GM21447 (cell line): ENCODE data around the gene ARHGAP36.

Experiments used
- ATAC-seq: cut with Tn5 transposase; IDR thresholded peaks from one replicate; pipeline ENCODE4 v1.9.1; 2021; ENCODE audit not compliant: unreplicated experiment

The ARHGAP36 gene, protein sequence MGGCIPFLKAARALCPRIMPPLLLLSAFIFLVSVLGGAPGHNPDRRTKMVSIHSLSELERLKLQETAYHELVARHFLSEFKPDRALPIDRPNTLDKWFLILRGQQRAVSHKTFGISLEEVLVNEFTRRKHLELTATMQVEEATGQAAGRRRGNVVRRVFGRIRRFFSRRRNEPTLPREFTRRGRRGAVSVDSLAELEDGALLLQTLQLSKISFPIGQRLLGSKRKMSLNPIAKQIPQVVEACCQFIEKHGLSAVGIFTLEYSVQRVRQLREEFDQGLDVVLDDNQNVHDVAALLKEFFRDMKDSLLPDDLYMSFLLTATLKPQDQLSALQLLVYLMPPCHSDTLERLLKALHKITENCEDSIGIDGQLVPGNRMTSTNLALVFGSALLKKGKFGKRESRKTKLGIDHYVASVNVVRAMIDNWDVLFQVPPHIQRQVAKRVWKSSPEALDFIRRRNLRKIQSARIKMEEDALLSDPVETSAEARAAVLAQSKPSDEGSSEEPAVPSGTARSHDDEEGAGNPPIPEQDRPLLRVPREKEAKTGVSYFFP

DNA sequence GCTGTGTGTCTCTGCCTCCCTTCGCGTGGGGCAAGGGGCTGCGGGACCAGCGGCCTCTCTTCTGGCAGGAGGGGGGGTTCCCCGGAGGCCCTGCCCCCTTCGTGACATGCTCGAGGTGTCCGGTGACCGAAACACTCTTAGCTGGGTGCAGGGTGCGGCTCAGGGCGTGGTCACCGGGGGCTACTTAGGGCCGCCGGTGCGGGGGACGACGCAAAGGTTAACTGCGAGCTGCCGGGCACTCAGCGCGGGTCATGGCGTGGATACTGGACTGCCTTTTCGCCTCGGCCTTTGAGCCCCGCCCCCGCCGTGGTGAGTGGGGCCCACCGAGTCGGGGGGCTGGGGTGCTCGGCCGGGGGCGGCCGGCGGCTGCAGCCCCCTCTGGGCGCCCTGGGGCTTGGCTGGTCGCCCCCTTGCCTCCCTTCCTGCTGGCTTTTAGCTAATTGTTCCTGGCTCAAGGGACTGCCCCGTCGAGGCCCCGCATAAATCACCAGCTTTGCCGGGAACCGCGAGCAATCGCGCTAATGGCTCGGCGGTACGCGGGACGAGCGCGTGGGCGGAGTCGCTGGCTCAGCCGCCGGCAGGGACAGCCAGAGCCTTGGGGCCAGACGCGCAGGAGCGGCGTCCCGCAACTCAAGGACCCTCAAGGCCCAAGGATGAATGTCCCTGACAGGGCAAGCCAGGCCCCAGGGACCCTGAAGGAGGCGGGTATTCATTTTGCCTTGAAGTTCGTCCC is at the start of gene ARHGAP36:
TSS of gene ARHGAP36 (plus strand) at position 211 of the 733 bp plus-strand sequence. CDS start 23,320 bp downstream, outside the sequence.
- no peak for ATAC-seq

GRCh38 chrX:131010186-131010585 is 48.0 kb upstream of the ARHGAP36 start:
- no peak for ATAC-seq

DNA sequence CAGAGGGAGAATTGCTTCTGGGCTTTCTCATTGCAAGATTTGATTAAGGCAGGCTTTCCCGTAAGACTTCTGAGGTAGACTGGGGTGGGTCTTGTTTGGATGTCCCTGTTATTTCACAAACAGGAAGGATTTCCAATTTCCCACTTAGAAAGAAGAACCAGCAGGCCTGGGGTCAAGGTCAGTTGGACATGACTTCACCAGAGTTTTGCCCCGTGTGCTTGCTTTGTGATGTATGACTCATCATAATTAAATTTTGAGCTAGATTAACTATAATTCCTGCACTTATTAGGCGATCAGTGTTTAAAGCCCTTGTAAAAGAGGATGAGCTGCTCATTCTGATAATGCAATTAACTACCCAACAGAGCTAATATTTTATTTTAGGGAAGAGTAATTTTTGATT is 32.8 kb upstream of the ARHGAP36 start:
- ATAC-seq = no peak

DNA sequence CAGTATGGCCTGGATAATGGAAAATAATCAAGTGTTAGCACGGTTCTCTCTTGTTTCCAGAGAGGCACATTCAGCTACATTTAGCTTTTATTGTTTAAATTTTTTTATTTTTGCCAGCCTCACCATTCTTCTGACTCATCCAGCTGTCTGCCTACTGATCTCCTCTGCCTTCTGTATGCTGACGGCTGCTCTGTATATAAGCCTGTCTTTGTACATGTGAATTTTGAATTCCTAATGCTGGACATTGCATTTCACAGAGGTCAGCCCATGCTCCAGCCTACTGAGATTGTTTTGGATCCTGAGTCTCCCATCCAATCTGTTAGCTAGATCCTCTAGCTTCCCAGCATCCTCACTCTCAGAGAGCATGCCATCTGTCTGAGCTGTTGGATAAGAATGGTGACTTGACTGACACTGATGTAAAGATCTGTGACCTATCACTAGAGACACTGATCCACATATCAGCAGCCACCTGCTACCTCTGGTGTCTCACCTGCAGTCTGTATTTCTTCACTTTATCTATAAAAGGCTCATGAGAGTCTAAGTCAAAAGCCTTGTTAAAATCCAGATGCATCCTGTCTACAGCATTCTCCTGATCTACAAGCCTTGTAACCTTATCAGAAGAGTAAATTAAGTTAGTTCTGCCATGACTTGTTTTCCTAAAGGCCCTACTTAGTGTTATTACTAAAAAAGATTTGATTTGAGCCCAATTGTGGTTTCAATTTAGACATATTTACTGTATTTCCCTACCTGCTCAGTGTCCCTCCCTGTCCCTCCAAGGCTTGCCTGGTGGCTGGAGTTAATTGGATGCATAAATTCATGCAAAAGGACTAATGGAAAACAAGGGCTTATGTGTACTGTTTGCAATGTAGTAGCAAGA is 25.6 kb upstream of the ARHGAP36 start:
- ATAC-seq = no peak

DNA sequence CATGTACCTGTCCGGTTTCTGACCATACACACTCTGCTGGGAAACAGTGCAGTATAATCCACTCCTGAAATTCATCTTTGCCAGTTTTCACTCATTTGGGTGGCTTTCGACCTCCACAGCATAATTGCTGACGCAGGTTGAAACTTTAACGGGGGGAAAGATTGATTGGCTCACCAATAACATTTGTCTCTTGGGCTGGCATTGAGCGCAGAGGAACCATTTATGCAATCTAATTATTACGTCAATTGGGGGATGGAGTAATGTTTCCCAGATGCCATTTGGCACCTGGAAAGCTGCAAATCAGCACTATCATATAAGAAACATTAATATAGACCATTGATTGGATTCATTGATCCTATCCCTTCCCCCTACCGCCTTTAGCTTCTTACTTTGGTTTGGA is 24.1 kb upstream of the ARHGAP36 start:
- ATAC-seq = no peak

- ATAC-seq = no peak
Observed at GRCh38 chrX:131040781-131041180, 17.4 kb upstream of the ARHGAP36 start.

GRCh38 chrX:131041667-131042066 is 16.5 kb upstream of the ARHGAP36 start:
- no peak for ATAC-seq

GRCh38 chrX:131045726-131046125 is 12.4 kb upstream of the ARHGAP36 start:
- no peak for ATAC-seq

GRCh38 chrX:131046596-131046995 is 11.6 kb upstream of the ARHGAP36 start:
- no peak for ATAC-seq

- no peak for ATAC-seq
Observed at GRCh38 chrX:131047180-131047579, 11.0 kb upstream of the ARHGAP36 start.

DNA sequence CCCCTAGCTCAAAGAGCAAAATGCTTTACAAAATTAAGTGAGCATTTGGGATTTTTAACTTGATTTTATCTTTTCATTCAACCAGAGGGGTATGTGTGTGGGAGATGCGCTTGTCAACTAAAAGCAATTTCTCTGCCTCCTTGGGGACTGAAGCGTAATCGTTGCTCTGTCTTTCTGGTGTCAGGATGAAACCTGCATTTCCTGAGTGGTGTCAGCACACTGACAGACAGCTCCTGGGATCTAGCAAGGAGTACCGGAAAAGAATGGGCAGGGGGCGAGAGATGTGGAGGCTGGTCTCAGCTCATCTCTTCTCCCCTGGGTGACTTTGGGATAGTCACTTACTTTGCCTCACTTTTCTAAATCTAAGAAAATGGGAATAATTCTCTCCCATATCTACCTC is 5.1 kb upstream of the ARHGAP36 start:
- no peak for ATAC-seq

- no peak for ATAC-seq
Observed at GRCh38 chrX:131054906-131055305, 3.2 kb upstream of the ARHGAP36 start.

DNA sequence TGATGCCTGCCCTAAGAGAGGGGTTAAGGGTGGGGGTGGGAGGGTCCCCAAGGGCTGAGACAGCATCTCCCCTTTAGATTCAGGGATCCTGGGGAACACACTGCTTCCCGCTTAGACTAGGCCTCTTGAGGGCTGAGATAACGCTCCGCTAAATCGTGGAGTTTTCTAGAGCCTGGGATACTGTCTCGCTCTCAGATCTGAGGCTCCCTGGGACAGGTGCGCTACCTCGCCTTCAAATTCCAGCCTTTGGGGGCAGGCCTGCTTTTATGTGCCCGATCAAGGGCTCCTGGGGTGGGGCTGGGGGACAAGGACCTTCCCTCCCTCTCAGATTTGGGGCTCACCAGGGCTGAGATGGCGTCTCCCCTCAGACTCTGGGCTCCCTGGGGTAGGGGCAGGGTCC is 440 bp upstream of the ARHGAP36 start:
- ATAC-seq = no peak

DNA sequence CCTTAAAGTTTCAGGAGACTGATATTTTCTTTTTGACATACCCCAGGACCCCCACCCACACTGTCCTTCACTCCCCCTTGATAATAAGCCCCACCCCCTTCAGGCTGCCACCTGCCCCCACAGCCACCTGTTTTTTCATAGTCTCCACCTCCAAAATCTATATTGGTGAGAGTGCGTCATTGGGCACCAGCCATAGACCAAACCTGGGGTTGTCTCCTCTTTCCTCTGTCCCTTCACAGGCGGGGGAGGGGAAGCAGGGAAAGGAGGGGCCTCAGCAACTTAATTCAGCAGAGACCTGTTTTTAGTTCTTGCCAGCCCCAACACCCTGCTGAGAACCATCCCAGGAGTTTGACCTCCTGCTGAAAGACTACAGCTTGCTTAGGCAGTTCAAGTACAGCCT is 1.1 kb downstream of the ARHGAP36 start:
- ATAC-seq = no peak

GRCh38 chrX:131060147-131060546 is 2.0 kb downstream of the ARHGAP36 start:
- no peak for ATAC-seq

- ATAC-seq = no peak
Observed at GRCh38 chrX:131061306-131061705, 3.2 kb downstream of the ARHGAP36 start.

DNA sequence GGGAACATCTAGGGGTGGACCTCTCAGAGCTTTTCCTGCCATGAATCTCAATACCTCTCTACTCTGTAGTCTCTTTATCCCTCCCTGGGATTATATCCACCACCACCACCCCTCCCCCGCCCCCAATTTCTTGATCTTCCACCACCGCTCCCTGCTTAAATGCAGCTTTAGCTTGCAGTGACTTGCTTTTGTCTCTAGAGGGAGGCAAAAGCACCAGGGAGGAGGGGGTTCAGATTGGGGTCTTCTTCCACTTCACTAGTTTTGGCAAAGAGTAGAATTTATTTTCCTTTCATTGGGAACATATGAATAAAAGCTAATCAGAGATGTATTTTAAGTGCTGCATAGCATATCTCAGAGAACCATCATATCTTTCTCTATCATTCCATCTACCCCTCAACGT is 5.5 kb downstream of the ARHGAP36 start:
- ATAC-seq = no peak

GRCh38 chrX:131066237-131066636 is 8.1 kb downstream of the ARHGAP36 start:
- ATAC-seq = no peak

DNA sequence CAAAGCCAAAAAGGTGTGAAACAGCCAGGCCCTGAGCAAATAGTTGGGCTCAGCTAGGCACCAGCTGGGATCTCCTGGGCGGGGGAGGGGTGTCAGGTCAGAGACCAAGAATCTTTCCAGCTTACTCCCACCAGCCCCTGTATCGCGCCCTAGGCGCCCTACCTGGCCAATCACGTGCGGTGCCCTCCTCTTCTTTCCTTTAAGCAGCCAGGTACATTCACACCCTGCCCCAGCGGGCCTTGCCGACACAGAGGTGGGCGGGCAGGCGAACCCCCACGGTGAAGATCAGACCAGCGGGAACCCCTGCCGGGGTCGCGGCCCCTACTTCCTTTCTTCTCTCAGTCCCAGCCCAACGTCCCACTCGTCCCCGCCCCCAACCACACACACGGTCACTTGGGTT is 9.1 kb downstream of the ARHGAP36 start:
- ATAC-seq = no peak

GRCh38 chrX:131067846-131068745 is 9.9 kb downstream of the ARHGAP36 start:
- ATAC-seq = no peak
